A549 (cell line): ENCODE results near the gene RABL3.
"Not testable (repeated sequence)": the region's sequence is repeated elsewhere in the genome, so short reads cannot be mapped to it uniquely, and the experiment has no call there.

Source experiments
- CTCF ChIP-seq: fragments of >200 bp; sonication (Bioruptor Twin); formaldehyde crosslinking; IDR thresholded peaks from 3 replicates; pipeline ENCODE4 v1.5.1; 2016
- RAD21 ChIP-seq, 2 experiments: fragments of >200 bp in 1 of 2; sonication (Bioruptor Twin) in 1 of 2; formaldehyde crosslinking in 1 of 2; IDR thresholded peaks in 1 of 2; conservative IDR thresholded peaks in 1 of 2; 2 replicates in 1 of 2; 3 replicates in 1 of 2; pipeline ENCODE4 v1.6.1; 2012 to 2018; ENCODE audit warnings: inconsistent platforms in 1 of 2

GRCh38 chr3:120719167-120719834 lies 23.0 kb downstream of the RABL3 start:
- not testable (repeated sequence) for TF ChIP-seq RAD21 (conservative IDR thresholded peaks at IDR 0.05 in 1 of 2, IDR thresholded peaks at IDR 0.05 in 1 of 2); CTCF
